Measurements from ENCODE around the gene INPP5B.
A peak's percentile ranks its signal among the peaks of the same experiment; 100 is the strongest.
"Not testable (repeated sequence)": the region's sequence is repeated elsewhere in the genome, so short reads cannot be mapped to it uniquely, and the experiment has no call there.

Gene INPP5B

DNA sequence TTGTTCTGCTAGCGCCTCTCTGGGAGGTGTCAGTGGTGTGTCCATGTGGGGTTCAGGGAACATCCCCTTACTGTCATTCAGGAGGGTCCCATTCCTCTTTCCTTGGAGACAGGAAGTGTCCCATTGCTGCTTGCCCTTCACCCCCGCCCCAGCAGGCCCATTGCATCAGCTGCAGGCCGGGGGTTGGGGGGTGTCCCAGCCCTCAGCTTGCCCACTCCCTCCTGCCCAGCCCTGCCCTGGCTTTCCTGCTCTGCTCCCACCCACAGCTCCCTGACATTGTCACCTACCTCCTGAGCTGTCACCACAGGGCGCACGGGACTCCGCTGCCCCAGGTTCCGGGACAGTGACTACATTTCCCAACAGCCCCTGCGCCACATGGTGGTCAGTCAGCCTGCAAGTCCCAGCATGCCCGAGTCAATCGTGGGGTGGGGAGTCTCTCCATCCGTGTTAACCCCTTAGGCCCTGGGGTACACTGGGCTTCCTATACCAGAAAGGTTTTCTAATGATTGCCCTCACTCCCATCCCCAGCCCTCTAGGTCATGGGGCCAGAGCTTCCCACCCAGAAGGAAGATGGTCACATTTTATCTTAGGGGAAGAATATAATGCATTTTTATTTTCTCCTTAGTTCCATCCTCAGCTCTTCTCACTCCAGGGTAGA is at the start of gene INPP5B:
INPP5B (minus strand) TSS at position 351 of the 658 bp plus-strand sequence. CDS start 745 bp downstream, outside the sequence.
- DNase-seq (ENCODE audit: low spot score), result peak; percentile 68

DNA sequence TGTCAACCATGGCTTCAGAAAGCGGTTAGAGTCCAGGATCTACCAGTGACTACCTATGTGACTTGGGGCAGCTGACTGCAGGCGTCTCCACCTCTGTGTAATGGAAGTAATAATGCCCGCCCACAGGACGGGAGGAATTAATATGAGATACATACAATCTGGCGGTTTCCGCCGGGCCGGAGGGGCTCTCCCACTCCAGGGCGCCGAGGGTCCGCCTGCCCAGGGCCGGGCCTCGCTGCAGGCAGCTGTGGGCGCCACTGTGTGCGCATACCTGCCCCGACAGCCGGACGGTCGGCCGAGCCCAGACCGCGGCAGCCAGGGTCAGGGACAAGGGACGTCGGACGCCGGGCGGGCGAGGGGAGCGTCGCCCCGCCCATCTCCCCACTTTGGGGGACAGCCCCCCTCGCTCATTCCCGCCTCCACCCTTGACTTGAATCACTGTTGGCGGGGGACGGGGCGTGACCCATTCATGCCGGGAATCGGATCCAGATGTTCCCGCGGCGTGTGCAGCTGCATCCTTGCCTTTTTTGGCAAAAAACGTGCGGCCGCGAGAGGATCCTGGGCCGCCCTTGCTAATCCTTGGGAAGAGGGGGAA is 49.0 kb upstream of the INPP5B start:
- DNase-seq (ENCODE audit: low spot score), result peak; percentile 30

DNA sequence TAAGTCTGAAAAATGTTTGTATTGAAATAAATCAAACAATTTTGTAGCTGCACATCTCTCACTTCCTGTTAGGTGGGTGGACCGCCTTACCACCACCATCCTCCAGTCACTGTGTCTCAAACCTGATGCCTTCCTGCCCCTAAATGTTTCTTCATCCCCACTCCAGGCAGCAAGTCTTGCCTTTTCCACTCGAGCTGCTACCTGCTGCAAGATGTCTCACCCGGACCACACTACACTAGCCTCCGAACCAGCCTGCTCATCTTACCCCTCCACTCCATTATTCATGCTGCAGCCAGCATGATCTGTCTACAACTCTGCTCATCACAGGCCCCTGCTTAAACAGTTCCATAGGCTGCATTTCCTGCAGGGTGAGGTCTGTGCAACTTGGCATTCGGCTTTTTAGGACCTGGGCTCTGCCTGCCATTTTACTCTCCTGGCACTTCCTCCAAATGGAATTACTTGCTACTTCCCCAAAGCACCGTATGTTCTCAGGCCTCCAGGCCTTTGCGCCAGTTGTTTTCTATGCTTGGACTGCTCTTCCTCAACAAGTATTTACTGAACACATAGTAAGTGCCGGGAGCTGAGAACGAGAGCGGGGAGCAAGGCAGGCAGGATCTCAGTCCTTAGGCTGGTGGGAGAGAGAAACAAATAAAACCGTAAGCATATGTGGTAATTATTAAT is 48.2 kb upstream of the INPP5B start:
- DNase-seq (ENCODE audit: low spot score), result no peak

DNA sequence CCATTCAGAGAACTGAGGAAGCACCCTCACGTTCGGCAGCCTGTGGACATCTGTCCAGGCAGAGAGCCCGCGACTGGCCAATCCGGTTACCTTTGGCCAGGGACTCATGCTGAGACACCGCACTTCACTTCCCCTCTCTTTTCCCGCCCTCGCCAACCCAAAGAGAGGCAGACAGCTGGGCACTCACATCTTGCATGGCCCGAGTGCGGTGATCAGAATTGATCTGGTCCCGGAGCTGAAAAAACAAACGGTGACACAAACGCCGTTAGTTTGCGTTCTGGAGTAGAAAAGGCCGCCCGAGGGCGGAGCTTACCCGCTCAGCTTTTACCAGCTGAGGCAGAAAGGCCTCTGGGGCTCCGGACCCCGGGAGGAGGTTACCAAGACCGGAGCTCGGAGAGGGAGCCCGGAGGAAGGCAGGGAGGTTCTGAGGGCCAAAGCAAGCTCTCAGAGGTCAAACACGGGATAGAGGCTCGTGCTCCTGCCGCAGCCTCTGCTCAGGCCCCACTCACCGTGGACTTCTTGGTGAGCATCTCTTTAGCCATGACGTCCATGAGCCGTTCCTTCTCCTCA is 42.6 kb upstream of the INPP5B start:
- peak; percentile 34 for DNase-seq (ENCODE audit: low spot score)

DNA sequence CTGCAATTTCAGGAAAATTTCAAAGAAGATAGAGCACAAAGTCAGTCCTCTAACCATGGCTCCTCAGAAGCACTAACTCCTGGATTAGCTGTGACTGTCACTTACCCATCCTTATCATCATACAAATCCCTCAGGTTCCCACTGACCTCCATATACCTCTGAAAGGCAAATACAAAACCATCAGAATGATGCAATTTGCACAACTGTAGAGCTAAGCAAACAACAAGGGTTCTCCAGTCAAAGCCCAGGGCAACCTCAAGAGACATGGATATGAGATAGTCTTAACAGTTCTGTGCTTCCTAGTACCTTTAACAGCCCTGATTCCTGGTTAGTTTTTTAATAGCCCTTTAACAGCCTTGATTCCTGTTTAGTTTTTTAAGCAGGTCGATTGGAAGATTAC is 40.8 kb upstream of the INPP5B start:
- no peak for DNase-seq (ENCODE audit: low spot score)

DNA sequence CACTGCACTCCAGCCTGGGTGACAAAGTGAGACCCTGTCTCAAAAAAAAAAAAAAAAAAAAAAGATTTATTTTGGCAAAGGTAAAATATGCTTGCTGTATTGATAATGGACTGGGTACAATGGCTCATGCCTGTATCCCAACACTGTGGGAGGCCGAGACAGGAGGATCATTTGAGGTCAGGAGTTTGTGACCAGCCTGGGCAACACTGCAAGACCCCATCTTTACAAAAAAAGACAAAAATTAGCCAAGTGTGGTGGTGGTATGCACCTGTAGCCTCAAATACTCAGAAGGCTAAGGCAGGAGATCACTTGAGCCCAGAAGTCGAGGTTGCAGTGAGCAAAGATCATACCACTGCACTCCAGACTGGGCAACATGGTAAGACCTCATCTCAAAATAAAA is 36.7 kb upstream of the INPP5B start:
- DNase-seq (ENCODE audit: low spot score), result no peak

DNA sequence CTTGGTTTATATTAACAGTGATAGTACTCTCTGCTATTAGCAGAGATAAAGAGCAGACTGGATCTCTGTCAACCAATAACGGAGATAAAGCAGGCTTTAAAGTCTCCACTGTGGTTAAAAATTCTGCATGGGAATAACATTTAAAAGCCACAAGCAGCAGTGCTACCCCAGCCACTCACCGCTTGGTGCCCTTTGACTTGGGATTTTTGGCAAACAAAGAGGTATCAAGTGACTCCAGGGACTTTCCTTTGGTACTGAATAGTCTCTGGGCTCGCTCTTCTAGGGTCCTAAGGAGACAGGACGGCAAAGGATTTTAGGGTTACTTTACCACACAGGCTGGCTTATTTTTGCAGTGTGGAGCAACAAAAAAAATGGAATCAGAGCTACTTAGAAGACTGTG is 31.7 kb upstream of the INPP5B start:
- DNase-seq (ENCODE audit: low spot score), result no peak

DNA sequence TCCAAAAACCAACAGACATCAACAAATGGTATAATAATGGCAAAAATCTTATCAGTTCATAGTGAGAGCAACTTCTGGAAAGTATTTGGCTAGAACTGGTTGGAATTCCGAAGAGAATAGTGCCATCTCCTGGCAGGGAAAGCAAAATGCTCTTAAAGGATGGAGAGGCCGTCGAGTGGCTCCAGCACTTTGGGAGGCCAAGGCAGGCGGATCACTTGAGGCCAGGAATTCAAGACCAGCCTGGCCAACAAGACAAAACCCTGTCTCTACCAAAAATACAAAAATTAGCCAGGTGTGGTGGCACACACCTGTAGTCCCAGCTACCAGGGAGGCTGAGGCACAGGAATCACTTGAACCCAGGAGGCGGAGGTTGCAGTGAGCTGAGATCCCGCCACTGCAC is 28.2 kb upstream of the INPP5B start:
- not testable (repeated sequence) for DNase-seq (ENCODE audit: low spot score)

DNA sequence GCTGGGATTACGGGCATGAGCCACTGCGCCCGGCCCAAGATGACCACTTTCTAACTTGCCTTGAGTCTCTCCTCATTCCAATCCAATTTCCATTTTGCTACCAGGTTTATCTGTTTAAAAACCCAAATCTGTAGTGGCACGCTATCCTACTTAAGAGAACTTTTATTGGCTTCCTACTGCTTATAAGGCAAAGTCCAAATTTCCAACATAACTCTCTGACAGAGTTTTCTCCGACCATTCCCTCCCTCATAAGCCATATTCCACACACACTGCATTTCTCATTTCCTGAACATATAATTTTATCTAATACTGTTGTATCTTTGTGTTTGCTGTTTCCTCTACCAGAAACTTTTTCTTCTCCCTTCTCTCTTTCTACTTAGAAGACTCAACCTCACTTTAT is 27.7 kb upstream of the INPP5B start:
- no peak for DNase-seq (ENCODE audit: low spot score)

DNA sequence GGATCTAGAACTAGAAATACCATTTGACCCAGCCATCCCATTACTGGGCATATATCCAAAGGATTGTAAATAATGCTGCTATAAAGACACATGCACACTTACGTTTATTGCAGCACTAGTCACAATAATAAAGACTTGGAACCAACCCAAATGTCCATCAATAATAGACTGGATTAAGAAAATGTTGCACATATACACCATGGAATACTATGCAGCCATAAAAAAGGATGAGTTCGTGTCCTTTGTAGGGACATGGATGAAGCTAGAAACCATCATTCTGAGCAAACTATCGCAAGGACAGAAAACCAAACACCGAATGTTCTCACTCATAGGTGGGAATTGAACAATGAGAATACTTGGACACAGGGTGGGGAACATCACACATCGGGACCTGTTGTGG is 26.8 kb upstream of the INPP5B start:
- DNase-seq (ENCODE audit: low spot score), result not testable (repeated sequence)

DNA sequence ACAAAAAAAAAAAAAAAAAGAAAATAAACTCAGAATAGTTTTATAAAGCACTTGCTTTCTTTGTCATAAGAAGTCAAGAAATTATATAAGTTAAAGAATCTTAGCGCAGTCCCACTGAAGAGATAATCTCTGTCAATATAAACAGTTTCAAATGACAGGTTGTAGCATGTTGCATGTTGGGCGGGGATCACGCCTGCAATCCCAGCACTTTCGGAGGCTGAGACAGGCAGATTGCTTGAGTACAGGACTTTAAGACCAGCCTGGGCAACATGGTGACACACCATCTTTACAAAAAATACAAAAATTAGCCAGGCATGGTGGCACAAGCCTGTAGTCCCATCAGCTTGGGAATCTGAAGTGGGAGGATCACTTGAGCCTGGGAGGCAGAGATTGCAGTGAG is 18.4 kb upstream of the INPP5B start:
- DNase-seq (ENCODE audit: low spot score), result no peak

DNA sequence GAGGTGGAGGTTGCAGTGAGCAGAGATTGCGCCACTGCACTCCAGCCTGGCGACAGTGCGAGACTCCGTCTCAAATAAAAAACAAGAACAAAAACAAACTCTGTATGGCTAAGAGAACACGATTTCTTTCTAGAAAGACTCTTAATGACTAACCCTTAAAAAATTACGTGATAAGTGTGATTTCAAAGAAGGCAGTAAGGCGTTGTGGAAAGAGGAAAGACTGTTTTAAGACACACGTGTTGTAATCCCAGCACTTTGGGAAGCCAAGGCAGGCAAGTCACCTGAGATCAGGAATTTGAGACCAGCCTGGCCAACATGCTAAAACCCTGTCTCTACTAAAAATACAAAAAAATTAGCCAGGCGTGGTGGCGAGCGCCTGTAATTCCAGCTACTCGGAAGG is 17.3 kb upstream of the INPP5B start:
- not testable (repeated sequence) for DNase-seq (ENCODE audit: low spot score)

DNA sequence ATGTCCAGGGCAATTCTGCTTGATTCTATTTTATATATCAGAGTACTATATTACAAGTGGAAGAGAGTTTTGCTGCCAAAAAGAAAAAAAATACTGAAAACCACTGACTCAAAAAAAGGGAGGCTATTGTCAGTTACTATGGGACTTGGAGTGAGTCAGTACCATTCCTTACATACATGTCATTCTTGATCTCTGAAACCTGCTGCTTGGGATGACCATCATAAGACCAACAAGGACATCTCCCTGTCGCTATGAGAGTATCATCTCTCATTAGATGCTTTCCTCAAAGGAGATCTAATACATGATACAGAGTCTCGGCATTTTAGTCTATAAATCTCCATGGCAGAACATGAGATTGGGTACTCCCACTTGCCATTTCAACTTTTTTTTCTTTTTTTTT is 11.8 kb upstream of the INPP5B start:
- no peak for DNase-seq (ENCODE audit: low spot score)

DNA sequence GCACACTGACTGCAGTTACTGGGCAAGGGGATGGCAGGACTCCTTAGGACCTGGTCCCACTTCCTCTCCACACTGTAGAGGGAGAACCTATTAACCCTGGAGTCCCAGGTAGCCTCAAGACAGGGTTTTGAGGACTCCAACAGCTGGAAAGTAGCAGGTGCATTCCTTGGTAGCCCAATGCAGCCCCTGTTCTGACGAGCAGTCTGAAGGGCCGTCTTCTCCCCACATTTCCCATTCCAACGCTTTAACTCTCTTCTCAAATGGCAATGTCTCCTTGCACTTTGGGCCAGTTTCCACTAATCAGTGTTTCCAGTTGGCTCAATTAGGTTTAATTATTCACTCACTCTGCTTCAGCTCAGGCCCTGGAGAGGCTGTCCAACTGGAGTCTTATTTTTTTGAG is 8.8 kb upstream of the INPP5B start:
- no peak for DNase-seq (ENCODE audit: low spot score)

DNA sequence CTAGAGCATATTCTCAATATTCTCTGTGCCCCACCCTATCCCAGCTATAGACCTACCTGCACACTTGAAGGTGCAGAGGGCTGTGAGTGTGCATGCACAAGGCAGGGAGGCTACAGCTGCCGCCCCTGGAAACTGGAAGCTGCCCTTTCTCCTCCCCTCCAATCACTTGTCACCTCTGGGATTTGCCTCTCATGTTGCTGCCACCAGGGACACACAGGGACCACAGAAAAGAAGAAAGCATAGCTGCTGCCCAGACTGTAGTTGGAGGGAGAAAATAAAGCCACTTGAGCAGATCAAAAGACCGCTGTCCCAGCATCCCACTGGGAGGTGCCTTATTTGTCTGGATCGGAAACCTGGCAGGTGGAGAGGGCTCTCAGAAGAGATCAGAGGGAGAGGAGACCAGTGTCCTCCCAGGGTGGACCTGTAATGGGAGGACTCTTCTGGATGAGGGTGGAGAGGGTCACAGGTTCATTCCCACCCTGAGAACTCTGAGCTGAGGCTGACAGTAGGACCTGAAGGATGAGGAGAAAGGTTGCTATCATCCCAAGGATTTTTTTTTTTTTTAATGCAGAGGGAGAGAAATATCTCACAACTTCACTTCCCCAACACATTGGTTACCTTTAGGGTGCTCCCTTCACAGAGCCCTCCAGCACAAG is 7.6 kb upstream of the INPP5B start:
- no peak for DNase-seq (ENCODE audit: low spot score)

DNA sequence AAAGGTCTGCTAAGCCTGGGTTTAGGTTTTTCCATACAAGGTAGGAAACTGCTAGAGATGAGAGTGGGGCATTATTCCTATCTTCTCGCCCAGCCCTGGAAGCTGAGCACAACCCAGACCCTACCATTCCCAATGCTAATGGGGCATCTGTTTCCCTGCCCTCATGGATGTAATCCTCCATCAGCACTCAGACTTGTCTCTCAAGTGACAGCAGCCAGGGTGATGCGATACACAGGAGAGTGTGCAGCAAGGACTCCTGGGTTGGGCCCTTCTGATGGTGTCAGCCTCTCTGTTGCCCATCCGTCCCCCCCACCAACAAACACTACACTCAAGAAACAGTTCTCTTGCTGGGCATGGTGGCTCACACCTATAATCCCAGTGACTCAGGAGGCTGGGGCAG is 5.9 kb upstream of the INPP5B start:
- no peak for DNase-seq (ENCODE audit: low spot score)

DNA sequence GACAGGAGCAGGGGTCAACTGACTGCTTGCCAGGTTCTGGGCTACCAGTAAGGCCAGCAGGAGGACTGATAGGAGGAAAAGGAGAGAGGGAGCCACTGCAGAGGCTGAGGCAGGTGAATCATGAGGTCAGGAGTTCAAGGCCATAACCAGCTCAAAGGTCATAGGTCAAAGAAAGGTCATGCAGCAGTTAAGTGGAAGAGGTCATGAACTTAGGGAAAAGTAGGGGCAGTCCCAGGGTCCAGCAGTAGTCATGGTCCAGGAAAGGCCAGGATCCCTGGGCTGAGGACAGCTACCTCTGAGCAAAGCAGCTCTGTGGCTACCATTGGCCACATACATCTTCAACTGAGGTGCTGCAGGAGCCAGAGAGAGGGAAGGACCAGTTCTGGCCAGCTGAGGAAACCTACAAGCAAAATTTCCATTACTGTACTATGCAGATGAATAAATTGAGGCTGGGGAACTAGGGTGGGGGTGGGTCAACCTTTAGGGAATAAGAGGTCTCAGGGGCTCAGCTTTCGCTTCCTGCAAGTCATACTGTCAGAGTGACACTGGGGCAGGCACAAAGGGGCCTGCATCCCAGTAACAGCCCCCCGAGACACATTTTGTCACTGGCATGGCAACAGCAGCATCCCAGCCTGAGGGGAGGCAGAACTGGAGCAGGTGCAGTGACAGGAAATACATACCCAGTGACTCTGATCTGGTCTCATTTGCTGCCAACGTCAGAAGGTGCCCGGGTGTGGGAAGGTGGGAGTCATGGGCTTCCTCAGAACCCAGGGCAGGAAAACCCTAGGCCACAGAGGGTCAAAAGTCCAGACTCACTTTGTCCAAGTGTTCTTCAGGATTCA is 5.2 kb upstream of the INPP5B start:
- DNase-seq (ENCODE audit: low spot score), result no peak

DNA sequence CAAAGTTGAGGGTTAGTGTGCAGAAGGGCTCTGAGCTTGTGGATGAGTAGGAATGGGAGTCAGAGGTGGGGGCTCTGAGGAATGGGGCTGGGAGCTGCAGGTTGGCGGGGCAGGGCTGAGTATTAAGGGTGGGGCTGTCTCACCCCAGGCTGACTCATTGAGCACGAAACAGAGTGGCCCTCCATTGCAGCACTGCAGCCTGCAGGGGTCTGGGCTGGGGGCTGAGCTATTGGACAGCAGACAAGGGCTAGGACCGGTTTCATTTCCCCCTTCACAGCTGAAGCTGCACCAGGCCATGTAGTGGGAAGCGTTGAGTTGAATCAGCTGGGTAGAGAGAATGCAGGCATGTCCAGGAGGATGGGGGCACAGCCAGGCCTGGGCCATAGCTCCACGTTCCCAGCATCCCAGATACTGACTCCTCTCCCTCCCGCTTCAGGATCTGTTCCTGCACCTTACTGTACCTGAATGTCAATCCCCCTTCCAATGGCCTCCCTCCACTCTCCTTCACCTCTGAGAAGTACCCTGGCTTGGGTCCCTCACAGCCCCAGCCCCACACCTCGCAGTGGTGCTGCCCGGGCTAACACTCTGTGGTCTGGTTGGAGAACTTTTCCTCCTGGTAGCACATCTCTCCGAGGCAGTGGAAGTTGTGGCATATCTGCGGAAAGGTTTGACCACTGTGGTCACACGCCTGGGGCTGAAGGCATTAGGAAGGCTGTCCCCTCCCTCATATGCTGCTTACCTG is 4.4 kb upstream of the INPP5B start:
- no peak for DNase-seq (ENCODE audit: low spot score)

DNA sequence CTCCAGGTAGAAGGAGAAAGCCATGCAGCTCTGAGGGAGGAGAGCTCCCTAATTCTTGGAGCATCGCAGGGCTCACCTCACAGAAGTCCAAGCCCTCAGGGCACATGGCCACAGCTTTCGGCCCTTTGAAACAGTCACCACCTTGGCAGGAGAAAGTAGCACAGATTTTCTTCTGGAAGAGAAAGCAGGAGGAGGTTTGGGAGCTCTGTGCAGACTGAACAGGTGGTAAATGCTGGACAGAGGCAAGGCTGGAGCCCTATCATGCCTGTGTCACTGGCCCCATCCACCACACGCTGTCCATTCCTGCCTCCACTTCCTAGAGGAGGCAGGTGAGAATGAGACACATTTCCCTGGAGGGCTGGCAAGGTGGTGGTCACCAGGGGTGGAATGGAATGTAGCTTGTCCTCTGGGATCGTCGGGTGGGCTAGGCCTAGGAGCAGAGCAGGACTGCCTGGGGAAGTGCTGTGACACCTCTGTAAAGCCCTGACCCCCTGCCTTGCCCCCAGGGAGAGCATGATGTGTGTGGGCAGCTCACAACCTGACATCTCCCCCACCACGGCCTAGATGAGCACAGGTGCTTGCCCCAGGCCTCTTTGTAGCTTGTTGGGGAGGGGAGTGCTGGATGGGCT is 2.8 kb upstream of the INPP5B start:
- DNase-seq (ENCODE audit: low spot score), result no peak

DNA sequence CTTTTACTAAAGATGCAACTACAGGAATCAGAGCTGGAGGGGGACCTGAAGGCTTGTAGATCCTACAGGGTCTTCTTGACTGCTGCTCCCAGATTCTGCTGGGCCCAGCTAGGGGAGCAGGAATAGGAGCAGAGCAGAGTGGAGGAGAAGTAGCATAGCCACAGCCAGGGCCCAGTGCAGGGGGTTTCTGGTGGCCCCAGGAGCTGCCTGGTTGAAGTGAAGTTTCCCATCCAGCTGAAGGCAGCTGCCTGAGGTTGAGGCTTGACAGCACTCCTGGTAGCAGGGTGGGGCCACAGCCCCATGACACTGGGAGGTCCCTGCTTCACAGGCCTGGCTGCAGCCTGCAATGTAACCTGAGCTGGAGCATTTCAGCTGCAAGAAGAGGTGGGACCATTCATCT is 2.0 kb upstream of the INPP5B start:
- no peak for DNase-seq (ENCODE audit: low spot score)

DNA sequence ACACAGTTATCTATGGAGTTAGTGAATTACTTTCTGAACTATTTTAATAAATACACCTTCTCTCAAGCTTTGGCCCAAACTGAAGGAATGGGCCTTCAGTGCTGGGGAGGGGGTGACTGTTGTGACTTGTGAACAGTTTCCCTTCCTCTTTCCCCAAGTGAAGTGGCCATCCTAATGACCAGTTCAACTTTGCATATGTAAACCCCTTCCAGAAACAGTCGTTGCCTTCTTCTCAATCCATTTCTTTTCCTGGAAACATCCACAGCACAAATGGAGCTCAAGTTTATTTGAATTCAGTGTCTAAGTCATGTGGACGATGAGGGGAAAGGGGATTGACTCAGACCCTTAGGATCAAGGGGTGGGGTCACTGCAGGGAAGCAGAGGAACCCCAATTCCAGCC is 1.3 kb upstream of the INPP5B start:
- no peak for DNase-seq (ENCODE audit: low spot score)

Measured in CD4-positive, alpha-beta T cell treated with Interleukin-2 at 100 ng/mL for 4 hours (primary cell).